C4-2B (cell line): ENCODE measurements around the gene THAP2.

Source experiments
- ZFX ChIP-seq: fragments of 450-650 bp; IDR thresholded peaks from 2 replicates; pipeline ENCODE4 v1.6.1; 2017
- TF ChIP-seq, protein P1 (sequence below): fragments of 450-650 bp; conservative IDR thresholded peaks from 2 replicates; pipeline ENCODE4 v1.5.1; 2017; ENCODE audit warnings: mild to moderate bottlenecking

GRCh38 chr12:71695782-71696181 lies 31.7 kb downstream of the THAP2 start:
- TF ChIP-seq, protein P1, sequence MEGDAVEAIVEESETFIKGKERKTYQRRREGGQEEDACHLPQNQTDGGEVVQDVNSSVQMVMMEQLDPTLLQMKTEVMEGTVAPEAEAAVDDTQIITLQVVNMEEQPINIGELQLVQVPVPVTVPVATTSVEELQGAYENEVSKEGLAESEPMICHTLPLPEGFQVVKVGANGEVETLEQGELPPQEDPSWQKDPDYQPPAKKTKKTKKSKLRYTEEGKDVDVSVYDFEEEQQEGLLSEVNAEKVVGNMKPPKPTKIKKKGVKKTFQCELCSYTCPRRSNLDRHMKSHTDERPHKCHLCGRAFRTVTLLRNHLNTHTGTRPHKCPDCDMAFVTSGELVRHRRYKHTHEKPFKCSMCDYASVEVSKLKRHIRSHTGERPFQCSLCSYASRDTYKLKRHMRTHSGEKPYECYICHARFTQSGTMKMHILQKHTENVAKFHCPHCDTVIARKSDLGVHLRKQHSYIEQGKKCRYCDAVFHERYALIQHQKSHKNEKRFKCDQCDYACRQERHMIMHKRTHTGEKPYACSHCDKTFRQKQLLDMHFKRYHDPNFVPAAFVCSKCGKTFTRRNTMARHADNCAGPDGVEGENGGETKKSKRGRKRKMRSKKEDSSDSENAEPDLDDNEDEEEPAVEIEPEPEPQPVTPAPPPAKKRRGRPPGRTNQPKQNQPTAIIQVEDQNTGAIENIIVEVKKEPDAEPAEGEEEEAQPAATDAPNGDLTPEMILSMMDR, result no peak
- TF ChIP-seq ZFX, result no peak
